GM23338 (cell line): ENCODE measurements around the gene NAPSA. TPM values are rescaled to one million over a fixed set of nuclear protein-coding genes. Genes with fewer than 3 reads are reported as not detected.

Experiments used
- ATAC-seq: fragments of 200-7000 bp; cut with Tn5 transposase; 3 replicates; pipeline ENCODE4 v1.9.1; 2020
- DNase-seq: peaks from one replicate; pipeline ENCODE4 v3.0.0-alpha.2; 2015; ENCODE audit warnings: low spot score
- H2AFZ ChIP-seq: fragments of 200-600 bp; sonication (generic); 2 replicates; pipeline ENCODE4 v1.8.0; 2016; ENCODE audit warnings: antibody characterized with exemption, mild to moderate bottlenecking, moderate library complexity
- H3F3A ChIP-seq: fragments of 200-600 bp; sonication (generic); replicated peaks from 2 replicates; pipeline ENCODE4 v1.8.0; 2017; ENCODE audit warnings: antibody characterized with exemption, mixed run types, low read depth
- H3K27ac ChIP-seq: fragments of 200-600 bp; sonication (generic); 2 replicates; pipeline ENCODE4 v1.6.1; 2016; ENCODE audit warnings: low read depth
- H3K27me3 ChIP-seq: fragments of 200-600 bp; sonication (generic); 2 replicates; pipeline ENCODE4 v1.8.0; 2016; ENCODE audit warnings: mild to moderate bottlenecking, mixed run types, moderate library complexity; ENCODE audit not compliant: insufficient read depth
- H3K36me3 ChIP-seq: fragments of 200-600 bp; sonication (generic); 2 replicates; pipeline ENCODE4 v1.8.0; 2016; ENCODE audit warnings: mild to moderate bottlenecking; ENCODE audit not compliant: insufficient read depth
- H3K4me1 ChIP-seq: fragments of 200-600 bp; sonication (generic); 2 replicates; pipeline ENCODE4 v1.8.0; 2016; ENCODE audit warnings: mild to moderate bottlenecking, moderate library complexity; ENCODE audit not compliant: insufficient read depth
- H3K4me2 ChIP-seq: fragments of 200-600 bp; sonication (generic); 2 replicates; pipeline ENCODE4 v1.7.1; 2017; ENCODE audit warnings: mixed run types
- H3K4me3 ChIP-seq: fragments of 200-600 bp; sonication (generic); 2 replicates; pipeline ENCODE4 v1.6.1; 2016; ENCODE audit warnings: mixed run types
- H3K79me2 ChIP-seq: fragments of 200-600 bp; sonication (generic); replicated peaks from 2 replicates; pipeline ENCODE4 v1.8.0; 2017; ENCODE audit warnings: mild to moderate bottlenecking; ENCODE audit not compliant: insufficient read depth
- H3K9me2 ChIP-seq: fragments of 200-600 bp; sonication (generic); 2 replicates; pipeline ENCODE4 v1.8.0; 2017; ENCODE audit not compliant: insufficient read depth
- H4K20me1 ChIP-seq: fragments of 200-600 bp; sonication (generic); replicated peaks from 2 replicates; pipeline ENCODE4 v1.8.0; 2017; ENCODE audit warnings: mild to moderate bottlenecking; ENCODE audit not compliant: insufficient read depth
- H3K27ac Mint-ChIP-seq: 2 replicates; pipeline ENCODE4 v1.8.0; 2020; ENCODE audit warnings: inconsistent platforms, mild to moderate bottlenecking, moderate library complexity, mixed read lengths
- H3K27me3 Mint-ChIP-seq: 3 replicates; pipeline ENCODE4 v1.8.0; 2022; ENCODE audit warnings: low read depth, mild to moderate bottlenecking, moderate library complexity, mixed read lengths, inconsistent platforms; ENCODE audit not compliant: insufficient read depth, poor library complexity
- H3K36me3 Mint-ChIP-seq: 3 replicates; pipeline ENCODE4 v1.8.0; 2021; ENCODE audit warnings: low read depth, mild to moderate bottlenecking, inconsistent platforms, moderate library complexity, mixed read lengths
- H3K4me1 Mint-ChIP-seq: 3 replicates; pipeline ENCODE4 v1.8.0; 2020; ENCODE audit warnings: mild to moderate bottlenecking, inconsistent platforms, mixed read lengths
- H3K4me3 Mint-ChIP-seq: 3 replicates; pipeline ENCODE4 v1.8.0; 2021; ENCODE audit warnings: moderate library complexity, mild to moderate bottlenecking, inconsistent platforms, mixed read lengths
- H3K9me3 Mint-ChIP-seq: 3 replicates; pipeline ENCODE4 v1.8.0; 2020; ENCODE audit warnings: moderate library complexity, mild to moderate bottlenecking, inconsistent platforms, mixed read lengths
- CREB1 ChIP-seq: fragments of 250-450 bp; sonication (Bioruptor Pico); IDR thresholded peaks from 2 replicates; pipeline ENCODE4 v1.5.0; 2020; ENCODE audit warnings: low read depth, mild to moderate bottlenecking, moderate library complexity
- CTCF ChIP-seq, 2 experiments: fragments of 200-600 bp in 1 of 2; sonication (generic) in 1 of 2; conservative IDR thresholded peaks; 2 replicates each; pipeline versions ENCODE4 v1.5.1 to v1.6.1; 2016 to 2017; ENCODE audit warnings: antibody characterized with exemption in 2 of 2, low read depth in 2 of 2, mild to moderate bottlenecking in 2 of 2, moderate library complexity in 1 of 2
- EZH2phosphoT487 ChIP-seq: fragments of 200-600 bp; sonication (generic); IDR thresholded peaks from one replicate; pipeline ENCODE4 v1.8.1; 2018; ENCODE audit warnings: antibody characterized with exemption; ENCODE audit not compliant: unreplicated experiment
- JUNB ChIP-seq: IDR thresholded peaks from one replicate; pipeline ENCODE4 v1.6.1; 2016; ENCODE audit warnings: antibody characterized with exemption; ENCODE audit not compliant: unreplicated experiment
- polyA plus RNA-seq: library from polyadenylated mRNA; unstranded; fragments of >200 nt; fragmentation: Nextera tagmentation; extraction: Ambion mirVana; gene quantifications from 2 replicates; pipeline ENCODE4 v1.2.1, GENCODE V29; 2016
- total RNA-seq: library from RNA; depleted of rRNA; stranded (reverse); fragments of >200 nt; shearing (Covaris generic); gene quantifications from 2 replicates; pipeline ENCODE4 v1.2.3, GENCODE V29; 2014
- TF ChIP-seq, protein P1 (sequence below): IDR thresholded peaks from one replicate; pipeline ENCODE4 v1.6.1; 2018; ENCODE audit warnings: antibody characterized with exemption; ENCODE audit not compliant: unreplicated experiment

NAPSA gene
- total and polyA plus RNA-seq, 2 experiments from 2014 or later: 0.14 to 0.99 TPM

DNA sequence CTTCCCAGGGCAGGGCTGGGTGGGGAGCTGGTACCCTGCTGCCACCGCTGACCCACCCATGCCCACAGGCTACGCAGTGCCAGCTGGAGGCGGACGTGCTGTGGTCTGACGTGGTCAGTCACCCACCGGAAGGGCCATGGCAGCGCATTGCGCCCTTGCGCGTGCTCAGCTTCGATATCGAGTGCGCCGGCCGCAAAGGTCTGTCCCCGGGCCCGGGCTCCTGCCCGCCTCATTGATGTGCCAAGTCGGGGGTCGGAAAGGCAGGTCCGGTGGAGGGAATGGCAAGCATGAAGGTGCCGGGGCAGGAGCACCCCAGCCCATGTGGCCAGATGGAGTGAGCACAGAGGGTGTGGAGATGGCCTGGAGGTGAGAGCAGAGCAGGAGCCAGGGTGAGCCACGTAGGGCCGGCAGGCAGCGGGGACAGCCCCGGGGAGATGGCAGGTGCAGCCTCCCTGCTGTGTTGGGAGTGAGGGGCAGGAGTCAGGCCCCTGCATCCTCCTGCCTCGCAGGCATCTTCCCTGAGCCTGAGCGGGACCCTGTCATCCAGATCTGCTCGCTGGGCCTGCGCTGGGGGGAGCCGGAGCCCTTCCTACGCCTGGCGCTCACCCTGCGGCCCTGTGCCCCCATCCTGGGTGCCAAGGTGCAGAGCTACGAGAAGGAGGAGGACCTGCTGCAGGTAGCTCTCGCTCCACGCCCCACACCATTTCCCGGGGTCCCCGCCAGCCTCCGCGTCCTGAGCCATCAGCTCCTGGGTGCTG is 37.3 kb upstream of the NAPSA start:
- H3K4me3 Mint-ChIP-seq: no peak overlapping the region
- H3K27me3 Mint-ChIP-seq: peaks cover 5% of the 10 kb centered on the region
- H3K4me2 ChIP-seq: no peak overlapping the region
- DNase-seq (no peak), ATAC-seq (no peak)
- H3K27me3 ChIP-seq: no peaks in the 10 kb centered on the region
- H3K27ac Mint-ChIP-seq: no peak overlapping the region
- no peaks in the 10 kb centered on the region; the same call in 1 of the 3 replicates for H3K9me3 Mint-ChIP-seq
- H3K79me2 ChIP-seq: peaks cover 2% of the 10 kb centered on the region
- no peaks in the 10 kb centered on the region for H3K9me2 ChIP-seq
- H3K36me3 ChIP-seq: peaks cover 4% of the 10 kb centered on the region; the same call in 1 of the 2 replicates
- H3K27ac ChIP-seq: no peak overlapping the region
- H3K4me3 ChIP-seq: no peak overlapping the region
- no peaks in the 10 kb centered on the region for H3K4me1 Mint-ChIP-seq
- no peaks in the 10 kb centered on the region for H3F3A ChIP-seq
- no peaks in the 10 kb centered on the region for H3K4me1 ChIP-seq
- H4K20me1 ChIP-seq: peaks cover 9% of the 10 kb centered on the region
- H3K36me3 Mint-ChIP-seq: peaks cover 51% of the 10 kb centered on the region
- H2AFZ ChIP-seq: no peak overlapping the region
- TF ChIP-seq, protein P1, sequence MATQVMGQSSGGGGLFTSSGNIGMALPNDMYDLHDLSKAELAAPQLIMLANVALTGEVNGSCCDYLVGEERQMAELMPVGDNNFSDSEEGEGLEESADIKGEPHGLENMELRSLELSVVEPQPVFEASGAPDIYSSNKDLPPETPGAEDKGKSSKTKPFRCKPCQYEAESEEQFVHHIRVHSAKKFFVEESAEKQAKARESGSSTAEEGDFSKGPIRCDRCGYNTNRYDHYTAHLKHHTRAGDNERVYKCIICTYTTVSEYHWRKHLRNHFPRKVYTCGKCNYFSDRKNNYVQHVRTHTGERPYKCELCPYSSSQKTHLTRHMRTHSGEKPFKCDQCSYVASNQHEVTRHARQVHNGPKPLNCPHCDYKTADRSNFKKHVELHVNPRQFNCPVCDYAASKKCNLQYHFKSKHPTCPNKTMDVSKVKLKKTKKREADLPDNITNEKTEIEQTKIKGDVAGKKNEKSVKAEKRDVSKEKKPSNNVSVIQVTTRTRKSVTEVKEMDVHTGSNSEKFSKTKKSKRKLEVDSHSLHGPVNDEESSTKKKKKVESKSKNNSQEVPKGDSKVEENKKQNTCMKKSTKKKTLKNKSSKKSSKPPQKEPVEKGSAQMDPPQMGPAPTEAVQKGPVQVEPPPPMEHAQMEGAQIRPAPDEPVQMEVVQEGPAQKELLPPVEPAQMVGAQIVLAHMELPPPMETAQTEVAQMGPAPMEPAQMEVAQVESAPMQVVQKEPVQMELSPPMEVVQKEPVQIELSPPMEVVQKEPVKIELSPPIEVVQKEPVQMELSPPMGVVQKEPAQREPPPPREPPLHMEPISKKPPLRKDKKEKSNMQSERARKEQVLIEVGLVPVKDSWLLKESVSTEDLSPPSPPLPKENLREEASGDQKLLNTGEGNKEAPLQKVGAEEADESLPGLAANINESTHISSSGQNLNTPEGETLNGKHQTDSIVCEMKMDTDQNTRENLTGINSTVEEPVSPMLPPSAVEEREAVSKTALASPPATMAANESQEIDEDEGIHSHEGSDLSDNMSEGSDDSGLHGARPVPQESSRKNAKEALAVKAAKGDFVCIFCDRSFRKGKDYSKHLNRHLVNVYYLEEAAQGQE: no peak
- TF ChIP-seq JUNB (no peak), CREB1 (CRISPR knock-in tag) (no peak), EZH2phosphoT487 (no peak)

GRCh38 chr19:50401605-50402450 is 36.4 kb upstream of the NAPSA start:
- Mint-ChIP-seq H3K4me3 (no peak overlapping the region), H3K27me3 (peaks cover 5% of the 10 kb centered on the region), H3K36me3 (peaks cover 48% of the 10 kb centered on the region), H3K9me3 (no peaks in the 10 kb centered on the region; the same call in 1 of the 3 replicates), H3K4me1 (no peaks in the 10 kb centered on the region), H3K27ac (no peak overlapping the region)
- Histone ChIP-seq H3K36me3 (peaks cover 4% of the 10 kb centered on the region; the same call in 1 of the 2 replicates), H3K27ac (no peak overlapping the region), H3K4me2 (no peak overlapping the region), H3K4me1 (no peaks in the 10 kb centered on the region), H3K79me2 (peaks cover 6% of the 10 kb centered on the region), H3K27me3 (no peaks in the 10 kb centered on the region), H3K4me3 (no peak overlapping the region), H3F3A (no peaks in the 10 kb centered on the region), H3K9me2 (no peaks in the 10 kb centered on the region), H4K20me1 (peaks cover 9% of the 10 kb centered on the region), H2AFZ (no peak overlapping the region)
- TF ChIP-seq JUNB (no peak), CTCF (conservative IDR thresholded peaks at IDR 0.05; ENCODE audit: low read depth in 2 of 2) (peak; percentile 24 to 45; a peak in 2 of 4 replicates)
- DNase-seq (peak; percentile 45), ATAC-seq (no peak)
